ENCODE data around the gene HECW1.

The HECW1 gene

GRCh38 chr7:43467846-43468245, 355.4 kb downstream of the HECW1 start:
- H3K4me3 ChIP-seq (ENCODE audit: low read length) = no peak overlapping the region
- no peaks in the 10 kb centered on the region for H3K27me3 ChIP-seq (ENCODE audit: control insufficient read depth, insufficient read depth, low read length)
- no peak overlapping the region for H3K27ac ChIP-seq (ENCODE audit: low read depth, low read length)
- no peak overlapping the region for H3K9ac ChIP-seq (ENCODE audit: low read length)
- no peaks in the 10 kb centered on the region for H3K4me1 ChIP-seq (ENCODE audit: control insufficient read depth, insufficient read depth, low read length)
- no peaks in the 10 kb centered on the region for H3K36me3 ChIP-seq (ENCODE audit: control insufficient read depth, insufficient read depth, low read length)

- Histone ChIP-seq H3K27ac (ENCODE audit: low read depth, low read length) (no peak overlapping the region), H3K27me3 (ENCODE audit: control insufficient read depth, insufficient read depth, low read length) (no peaks in the 10 kb centered on the region), H3K36me3 (ENCODE audit: control insufficient read depth, insufficient read depth, low read length) (no peaks in the 10 kb centered on the region), H3K9ac (ENCODE audit: low read length) (no peak overlapping the region), H3K4me1 (ENCODE audit: control insufficient read depth, insufficient read depth, low read length) (no peaks in the 10 kb centered on the region), H3K4me3 (ENCODE audit: low read length) (no peak overlapping the region)
These were observed 356.6 kb downstream of the HECW1 start for GRCh38 chr7:43469051-43469450.

DNA sequence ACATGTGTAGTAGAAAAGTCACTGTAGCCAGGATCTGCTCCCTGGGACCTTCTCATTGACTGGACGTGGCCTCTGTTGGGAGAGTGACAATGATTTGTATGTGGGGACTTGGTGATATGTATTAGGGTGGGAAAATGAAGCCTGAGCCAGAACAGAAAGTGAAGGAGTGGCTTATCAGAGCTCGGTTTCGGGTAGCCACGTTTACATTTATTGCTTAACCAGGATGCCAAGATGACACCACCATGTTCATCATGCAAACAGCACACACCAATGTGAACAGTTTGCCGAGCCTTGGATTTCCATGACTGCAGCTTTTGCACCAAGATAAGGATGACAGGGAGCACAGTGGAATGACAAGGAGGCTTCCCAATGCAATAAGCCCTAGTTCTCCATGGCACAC, 357.7 kb downstream of the HECW1 start:
- Histone ChIP-seq H3K27me3 (ENCODE audit: control insufficient read depth, insufficient read depth, low read length) (no peaks in the 10 kb centered on the region), H3K27ac (ENCODE audit: low read depth, low read length) (no peak overlapping the region), H3K4me3 (ENCODE audit: low read length) (no peak overlapping the region), H3K36me3 (ENCODE audit: control insufficient read depth, insufficient read depth, low read length) (no peaks in the 10 kb centered on the region), H3K9ac (ENCODE audit: low read length) (no peak overlapping the region), H3K4me1 (ENCODE audit: control insufficient read depth, insufficient read depth, low read length) (no peaks in the 10 kb centered on the region)

GRCh38 chr7:43475983-43476382, 363.5 kb downstream of the HECW1 start:
- Histone ChIP-seq H3K4me1 (ENCODE audit: control insufficient read depth, insufficient read depth, low read length) (no peaks in the 10 kb centered on the region), H3K27me3 (ENCODE audit: control insufficient read depth, insufficient read depth, low read length) (no peaks in the 10 kb centered on the region), H3K9ac (ENCODE audit: low read length) (no peak overlapping the region), H3K36me3 (ENCODE audit: control insufficient read depth, insufficient read depth, low read length) (no peaks in the 10 kb centered on the region), H3K27ac (ENCODE audit: low read depth, low read length) (no peak overlapping the region), H3K4me3 (ENCODE audit: low read length) (no peak overlapping the region)

DNA sequence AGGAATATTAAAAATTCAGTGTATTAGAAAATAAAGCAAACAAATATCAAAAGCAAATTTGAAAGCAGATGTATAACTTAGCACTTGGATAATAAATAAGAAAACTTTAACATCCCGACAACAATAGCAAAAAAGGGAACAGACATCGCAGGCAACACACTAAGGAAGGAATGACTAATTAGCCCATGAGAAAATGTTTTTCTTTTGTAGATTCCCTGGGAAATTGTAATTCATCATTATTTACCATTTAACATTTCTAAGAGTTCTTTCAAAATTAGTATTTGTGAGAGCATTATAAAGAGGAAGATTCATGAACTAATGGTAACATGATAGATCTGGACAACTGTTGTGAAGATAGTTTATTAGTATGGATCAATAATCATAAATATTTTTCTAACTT, 364.4 kb downstream of the HECW1 start:
- H3K4me3 ChIP-seq (ENCODE audit: low read length) = no peak overlapping the region
- H3K4me1 ChIP-seq (ENCODE audit: control insufficient read depth, insufficient read depth, low read length) = no peaks in the 10 kb centered on the region
- no peak overlapping the region for H3K9ac ChIP-seq (ENCODE audit: low read length)

GRCh38 chr7:43479042-43479441, 366.6 kb downstream of the HECW1 start:
- Histone ChIP-seq H3K9ac (ENCODE audit: low read length) (no peak overlapping the region), H3K27ac (ENCODE audit: low read depth, low read length) (no peak overlapping the region), H3K4me1 (ENCODE audit: control insufficient read depth, insufficient read depth, low read length) (no peaks in the 10 kb centered on the region), H3K4me3 (ENCODE audit: low read length) (no peak overlapping the region), H3K36me3 (ENCODE audit: control insufficient read depth, insufficient read depth, low read length) (no peaks in the 10 kb centered on the region), H3K27me3 (ENCODE audit: control insufficient read depth, insufficient read depth, low read length) (no peaks in the 10 kb centered on the region)

More for the DNA sequence above, 364.4 kb downstream of the HECW1 start:
- H3K27me3 ChIP-seq (ENCODE audit: control insufficient read depth, insufficient read depth, low read length) = no peaks in the 10 kb centered on the region
- no peak overlapping the region for H3K27ac ChIP-seq (ENCODE audit: low read depth, low read length)
- no peaks in the 10 kb centered on the region for H3K36me3 ChIP-seq (ENCODE audit: control insufficient read depth, insufficient read depth, low read length)

DNA sequence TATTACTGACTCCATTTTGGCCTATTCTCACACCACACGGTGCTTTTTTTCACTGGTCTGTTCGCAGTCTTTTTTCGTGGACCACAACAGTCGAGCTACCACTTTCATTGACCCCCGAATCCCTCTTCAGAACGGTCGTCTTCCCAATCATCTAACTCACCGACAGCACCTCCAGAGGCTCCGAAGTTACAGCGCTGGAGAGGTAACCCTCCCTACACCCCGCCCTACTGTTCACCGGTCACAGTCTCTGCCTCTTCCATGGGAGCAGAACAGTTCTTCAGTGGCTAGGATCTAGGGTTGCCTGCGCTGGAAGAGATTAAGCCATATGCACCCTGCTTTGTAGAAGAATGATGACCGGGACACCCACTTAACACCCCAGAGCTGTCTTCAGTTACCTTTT, 367.1 kb downstream of the HECW1 start:
- Histone ChIP-seq H3K4me3 (ENCODE audit: low read length) (no peak overlapping the region), H3K27me3 (ENCODE audit: control insufficient read depth, insufficient read depth, low read length) (no peaks in the 10 kb centered on the region), H3K27ac (ENCODE audit: low read depth, low read length) (no peak overlapping the region), H3K9ac (ENCODE audit: low read length) (no peak overlapping the region), H3K36me3 (ENCODE audit: control insufficient read depth, insufficient read depth, low read length) (no peaks in the 10 kb centered on the region), H3K4me1 (ENCODE audit: control insufficient read depth, insufficient read depth, low read length) (no peaks in the 10 kb centered on the region)

GRCh38 chr7:43480581-43480980, 368.1 kb downstream of the HECW1 start:
- no peak overlapping the region for H3K4me3 ChIP-seq (ENCODE audit: low read length)
- H3K4me1 ChIP-seq (ENCODE audit: control insufficient read depth, insufficient read depth, low read length) = no peaks in the 10 kb centered on the region
- no peak overlapping the region for H3K9ac ChIP-seq (ENCODE audit: low read length)
- no peak overlapping the region for H3K27ac ChIP-seq (ENCODE audit: low read depth, low read length)
- no peaks in the 10 kb centered on the region for H3K27me3 ChIP-seq (ENCODE audit: control insufficient read depth, insufficient read depth, low read length)
- no peaks in the 10 kb centered on the region for H3K36me3 ChIP-seq (ENCODE audit: control insufficient read depth, insufficient read depth, low read length)

DNA sequence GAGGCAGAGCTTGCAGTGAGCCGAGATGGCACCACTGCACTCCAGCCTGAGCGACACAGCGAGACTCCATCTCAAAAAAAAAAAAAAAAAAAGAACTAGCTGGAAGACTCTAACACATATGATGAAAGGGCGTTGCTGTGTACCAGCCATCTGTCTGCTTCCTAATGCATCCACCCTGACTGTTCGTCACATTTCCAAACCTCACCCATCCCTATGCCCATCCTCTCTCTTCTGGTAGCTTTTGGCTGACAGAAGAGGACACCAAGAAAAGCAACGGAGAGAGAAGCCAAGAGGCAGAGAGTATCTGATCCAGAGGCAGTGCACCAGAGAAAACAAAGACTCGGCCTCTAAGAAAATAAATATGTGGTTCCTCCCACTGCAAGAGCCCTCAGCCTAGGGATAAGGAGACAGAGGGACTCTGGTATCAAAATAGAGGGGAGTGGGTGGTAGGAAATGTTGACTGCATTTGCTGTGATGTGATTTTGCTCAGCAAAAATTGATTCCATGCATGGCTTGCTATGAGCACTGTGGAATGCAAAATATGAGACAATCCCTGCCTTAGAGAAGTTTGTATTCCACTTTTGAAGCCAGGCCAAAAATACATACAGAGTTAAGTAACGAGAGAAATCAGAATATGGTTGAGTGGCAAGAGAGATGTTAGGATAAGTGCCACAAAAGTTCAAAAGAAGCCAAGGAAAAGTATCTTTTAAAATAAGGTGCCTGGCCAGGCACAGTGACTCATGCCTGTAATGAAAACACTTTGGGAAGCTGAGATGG, 369.6 kb downstream of the HECW1 start:
- no peak overlapping the region for H3K27ac ChIP-seq (ENCODE audit: low read depth, low read length)
- no peaks in the 10 kb centered on the region for H3K4me1 ChIP-seq (ENCODE audit: control insufficient read depth, insufficient read depth, low read length)
- no peak overlapping the region for H3K4me3 ChIP-seq (ENCODE audit: low read length)
- H3K27me3 ChIP-seq (ENCODE audit: control insufficient read depth, insufficient read depth, low read length) = no peaks in the 10 kb centered on the region
- H3K9ac ChIP-seq (ENCODE audit: low read length) = no peak overlapping the region
- H3K36me3 ChIP-seq (ENCODE audit: control insufficient read depth, insufficient read depth, low read length) = no peaks in the 10 kb centered on the region

DNA sequence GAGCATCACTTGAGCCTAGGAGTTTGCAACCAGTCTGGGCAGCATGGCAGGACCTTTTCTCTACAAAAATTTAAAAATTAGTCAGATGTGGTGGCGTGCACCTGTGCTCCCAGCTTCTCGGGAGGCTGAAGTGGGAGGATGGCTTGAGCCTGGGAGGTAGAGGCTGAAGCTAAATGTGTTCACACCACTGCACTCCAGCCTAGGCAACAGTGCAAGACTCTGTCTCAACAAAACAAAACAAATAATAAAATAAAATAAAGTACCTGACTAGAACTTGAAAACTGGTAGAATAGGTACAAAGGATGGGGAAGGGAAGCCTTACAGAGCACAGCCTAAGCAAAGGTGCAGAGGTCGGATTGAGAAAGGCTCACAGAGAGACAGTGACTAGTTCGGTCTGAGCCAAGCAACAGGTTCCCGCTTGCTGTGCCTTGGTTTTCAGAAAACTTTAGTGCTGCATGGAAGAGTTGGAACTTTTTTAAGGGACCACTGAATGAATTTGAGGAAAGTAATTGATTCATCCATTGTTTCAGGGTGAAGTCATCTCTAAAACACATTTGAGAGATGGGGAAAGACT, 370.3 kb downstream of the HECW1 start:
- no peak overlapping the region for H3K9ac ChIP-seq (ENCODE audit: low read length)
- H3K36me3 ChIP-seq (ENCODE audit: control insufficient read depth, insufficient read depth, low read length) = no peaks in the 10 kb centered on the region
- no peaks in the 10 kb centered on the region for H3K27me3 ChIP-seq (ENCODE audit: control insufficient read depth, insufficient read depth, low read length)
- H3K4me3 ChIP-seq (ENCODE audit: low read length) = no peak overlapping the region
- no peaks in the 10 kb centered on the region for H3K4me1 ChIP-seq (ENCODE audit: control insufficient read depth, insufficient read depth, low read length)
- no peak overlapping the region for H3K27ac ChIP-seq (ENCODE audit: low read depth, low read length)

DNA sequence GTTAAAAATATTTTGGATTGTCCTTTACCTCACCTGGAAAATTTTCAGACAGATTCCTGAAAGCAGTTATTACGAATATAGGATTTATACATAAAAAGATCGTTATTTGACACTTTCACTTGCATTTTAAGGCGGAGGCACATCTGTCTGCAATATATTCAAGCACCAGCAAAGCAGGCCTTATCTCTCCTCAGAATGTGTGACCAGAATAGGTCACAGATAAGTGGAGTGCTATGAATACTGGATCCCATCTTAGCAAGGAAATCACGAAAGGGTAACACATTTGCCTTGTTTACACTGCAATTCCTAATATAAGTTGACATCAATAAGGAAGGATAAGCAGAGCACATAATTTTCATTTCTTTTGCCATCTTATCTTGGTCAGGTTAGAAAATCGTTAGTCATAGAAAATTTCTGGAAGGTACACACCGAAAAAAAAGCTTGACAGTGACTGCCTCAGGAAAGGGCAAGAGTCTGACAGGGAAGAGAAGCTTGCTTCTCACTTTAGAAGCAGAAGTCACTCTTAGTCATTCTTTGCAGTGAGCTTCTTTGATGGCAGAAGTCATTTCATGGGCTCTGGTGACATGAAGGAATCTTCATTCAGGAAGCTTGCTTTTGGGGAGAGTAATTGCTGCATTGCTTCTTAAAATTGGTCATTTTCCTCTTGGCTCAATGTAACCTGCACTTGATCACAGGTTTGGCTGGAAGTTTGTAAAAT, 372.4 kb downstream of the HECW1 start:
- Histone ChIP-seq H3K27ac (ENCODE audit: low read depth, low read length) (no peak overlapping the region), H3K9ac (ENCODE audit: low read length) (no peak overlapping the region), H3K36me3 (ENCODE audit: control insufficient read depth, insufficient read depth, low read length) (no peaks in the 10 kb centered on the region), H3K4me3 (ENCODE audit: low read length) (no peak overlapping the region), H3K4me1 (ENCODE audit: control insufficient read depth, insufficient read depth, low read length) (peaks cover 3% of the 10 kb centered on the region), H3K27me3 (ENCODE audit: control insufficient read depth, insufficient read depth, low read length) (no peaks in the 10 kb centered on the region)

DNA sequence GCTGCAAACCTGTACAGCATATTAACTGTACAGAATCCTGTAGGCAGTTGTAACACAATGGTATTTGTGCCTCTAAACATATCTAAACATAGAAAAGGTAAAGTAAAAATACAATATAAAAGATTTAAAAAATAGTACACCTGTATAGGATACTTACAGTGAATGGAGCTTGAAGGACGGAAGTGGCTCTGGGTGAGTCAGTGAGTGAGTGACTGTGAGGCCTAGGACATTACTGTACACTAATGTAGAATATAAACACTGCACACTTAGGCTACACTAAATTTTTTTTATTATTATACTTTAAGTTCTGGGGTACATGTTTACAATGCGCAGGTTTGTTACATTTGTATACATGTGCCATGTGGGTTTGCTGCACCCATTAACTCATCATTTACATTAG, 373.1 kb downstream of the HECW1 start:
- no peak overlapping the region for H3K27ac ChIP-seq (ENCODE audit: low read depth, low read length)
- no peaks in the 10 kb centered on the region for H3K27me3 ChIP-seq (ENCODE audit: control insufficient read depth, insufficient read depth, low read length)
- H3K4me1 ChIP-seq (ENCODE audit: control insufficient read depth, insufficient read depth, low read length) = peaks cover 3% of the 10 kb centered on the region
- H3K36me3 ChIP-seq (ENCODE audit: control insufficient read depth, insufficient read depth, low read length) = no peaks in the 10 kb centered on the region
- H3K9ac ChIP-seq (ENCODE audit: low read length) = no peak overlapping the region
- no peak overlapping the region for H3K4me3 ChIP-seq (ENCODE audit: low read length)
